Activated T-cell treated with anti-CD3 and anti-CD28 coated beads for 4 hours (primary cell): ENCODE measurements around the gene GNA15.
A peak's percentile ranks its signal among the peaks of the same experiment; 100 is the strongest.
"Not testable (repeated sequence)": the region's sequence is repeated elsewhere in the genome, so short reads cannot be mapped to it uniquely, and the experiment has no call there.

Source experiments
- DNase-seq: peaks from one replicate; pipeline ENCODE4 v3.0.0-alpha.2; 2020

GNA15 gene

GRCh38 chr19:3135961-3136683, at the start of gene GNA15:
Gene GNA15, plus strand, starts transcription at chr19:3136033. Its CDS starts 418 bp downstream, at chr19:3136451.
- no peak for DNase-seq

- DNase-seq: no peak
Observed at GRCh38 chr19:3087769-3088168, 48.1 kb upstream of the GNA15 start.

- not testable (repeated sequence) for DNase-seq
Observed at GRCh38 chr19:3089299-3089855, 46.5 kb upstream of the GNA15 start.

- DNase-seq: no peak
Observed at GRCh38 chr19:3094601-3095440, 41.0 kb upstream of the GNA15 start.

- peak; percentile 70 for DNase-seq
Observed at GRCh38 chr19:3095441-3096191, 40.2 kb upstream of the GNA15 start.

- no peak for DNase-seq
Observed at GRCh38 chr19:3096267-3096901, 39.4 kb upstream of the GNA15 start.

GRCh38 chr19:3096902-3097326, 38.9 kb upstream of the GNA15 start:
- no peak for DNase-seq

GRCh38 chr19:3097442-3097871, 38.4 kb upstream of the GNA15 start:
- DNase-seq: no peak

GRCh38 chr19:3098141-3098514, 37.7 kb upstream of the GNA15 start:
- DNase-seq: no peak

GRCh38 chr19:3098515-3099346, 37.1 kb upstream of the GNA15 start:
- DNase-seq: no peak

- DNase-seq: no peak
Observed at GRCh38 chr19:3099347-3100145, 36.3 kb upstream of the GNA15 start.

- no peak for DNase-seq
Observed at GRCh38 chr19:3100331-3100730, 35.5 kb upstream of the GNA15 start.

- no peak for DNase-seq
Observed at GRCh38 chr19:3100747-3101730, 34.8 kb upstream of the GNA15 start.

GRCh38 chr19:3102239-3103140, 33.3 kb upstream of the GNA15 start:
- no peak for DNase-seq

- no peak for DNase-seq
Observed at GRCh38 chr19:3104708-3104983, 31.2 kb upstream of the GNA15 start.

- no peak for DNase-seq
Observed at GRCh38 chr19:3105641-3106508, 30.0 kb upstream of the GNA15 start.

GRCh38 chr19:3106509-3107141, 29.2 kb upstream of the GNA15 start:
- no peak for DNase-seq
